Stimulated activated CD8-positive, alpha-beta memory T cell treated with anti-CD3 and anti-CD28 coated beads, Interleukin-12 subunit alpha, Interleukin-12 subunit beta, amount 100 ng/mL, for 1 hour (primary cell): ENCODE measurements around the gene DOCK1.

Experiments
- DNase-seq: peaks from one replicate; pipeline ENCODE4 v3.0.0-alpha.2; 2020; ENCODE audit warnings: low read depth

Gene DOCK1

DNA sequence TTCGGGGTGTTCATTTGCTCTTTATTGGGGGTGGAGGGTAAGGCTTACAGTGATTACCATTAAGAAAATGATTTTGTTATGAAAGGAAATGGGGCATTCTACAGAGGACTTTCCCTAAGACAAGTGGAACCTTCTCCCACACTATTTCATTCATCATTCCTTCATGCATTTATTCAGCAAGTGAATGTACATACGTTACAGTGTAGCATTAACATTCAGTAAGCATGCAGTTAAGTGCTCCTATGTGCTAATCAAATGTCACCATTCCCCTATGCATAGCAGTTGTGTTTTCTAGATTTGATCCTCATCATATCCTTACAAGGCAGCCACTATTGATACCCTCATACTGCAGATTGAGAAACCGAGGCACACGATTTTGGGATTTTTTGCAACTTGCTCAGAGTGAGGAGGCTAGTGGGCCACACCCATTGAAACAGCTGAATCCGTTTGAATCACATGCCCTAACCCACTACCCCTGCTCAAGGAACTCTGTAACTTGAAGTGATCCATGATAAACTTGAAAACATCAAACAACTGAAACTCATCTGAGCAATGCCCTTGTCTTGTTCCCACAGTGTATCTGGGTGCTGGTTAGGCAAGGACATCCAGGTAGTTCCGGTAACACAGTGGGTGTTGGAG lies 274.5 kb downstream of the DOCK1 start:
- no peak for DNase-seq

DNA sequence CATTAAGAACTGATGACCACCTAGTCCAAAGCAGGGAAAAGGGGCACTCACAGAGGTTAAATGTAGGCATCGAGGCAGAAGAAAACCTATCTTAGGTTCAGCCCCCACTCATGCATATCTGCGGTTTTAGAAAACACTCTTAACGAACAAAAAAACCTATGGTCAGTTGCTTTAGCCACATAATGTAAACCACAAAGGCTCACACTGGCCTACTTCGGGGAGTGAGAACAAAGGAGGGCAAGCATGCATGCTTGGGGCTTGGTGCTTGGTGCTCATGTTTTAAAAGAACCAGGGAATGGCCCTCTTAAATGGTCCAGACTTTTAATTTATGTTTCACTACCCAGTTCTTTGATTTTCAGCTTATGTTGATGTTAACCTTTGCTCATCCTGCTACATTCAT lies 276.9 kb downstream of the DOCK1 start:
- DNase-seq, result no peak

DNA sequence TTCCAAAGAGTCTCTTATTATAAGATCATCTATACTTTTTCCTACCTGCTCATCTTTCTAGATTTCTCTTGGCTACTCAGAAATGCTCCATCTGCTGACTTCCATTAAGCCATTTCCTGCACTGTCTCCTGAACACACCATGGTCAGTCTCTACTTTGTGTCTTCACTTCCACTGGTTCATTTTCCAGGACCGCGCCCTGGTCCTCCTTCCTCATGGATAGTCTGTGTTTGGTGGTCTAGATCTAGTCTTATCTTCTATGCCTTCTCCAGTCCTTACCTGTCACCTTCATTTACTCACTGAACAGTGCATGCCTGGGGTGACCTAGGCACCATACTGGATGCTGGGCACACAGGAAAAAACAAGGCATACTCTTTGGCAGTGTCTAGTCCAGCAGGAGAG lies 279.4 kb downstream of the DOCK1 start:
- no peak for DNase-seq

DNA sequence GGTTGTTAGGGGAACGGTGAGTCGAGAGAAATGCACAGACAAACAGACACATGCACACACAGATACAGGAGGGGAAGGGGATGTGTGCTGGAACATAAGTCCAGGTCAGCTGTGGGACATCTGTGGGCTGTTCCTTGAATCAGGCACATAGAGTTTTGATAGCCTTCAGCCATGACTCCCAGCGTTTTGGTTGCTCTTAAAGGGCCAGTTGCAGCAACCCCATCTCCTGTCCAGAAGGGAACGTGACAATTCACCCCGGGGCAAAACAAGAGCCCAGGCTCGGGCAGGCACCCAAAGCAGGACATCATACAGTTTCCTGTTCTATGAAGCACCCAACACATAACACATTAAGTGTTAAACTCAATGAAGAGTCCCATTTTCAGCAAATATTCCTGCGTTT lies 281.6 kb downstream of the DOCK1 start:
- no peak for DNase-seq

DNA sequence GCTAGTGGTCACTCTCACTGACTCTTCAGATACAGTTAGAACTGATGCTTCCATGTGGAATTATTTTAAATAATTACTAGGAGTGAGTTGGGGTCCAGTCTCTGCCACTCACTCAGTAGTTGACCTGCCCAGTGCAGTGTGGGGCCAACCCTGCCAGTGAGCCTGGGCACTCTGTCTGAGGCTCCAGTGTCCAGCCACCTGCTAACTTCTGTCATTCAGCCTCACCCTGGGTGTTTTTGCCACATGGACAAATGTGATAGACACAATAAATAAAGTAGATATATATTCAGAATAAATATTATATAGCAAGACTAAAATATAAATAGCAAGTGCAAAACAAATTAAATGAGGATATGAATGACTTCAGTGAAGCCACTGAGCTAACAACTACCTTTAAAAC lies 284.0 kb downstream of the DOCK1 start:
- no peak for DNase-seq

DNA sequence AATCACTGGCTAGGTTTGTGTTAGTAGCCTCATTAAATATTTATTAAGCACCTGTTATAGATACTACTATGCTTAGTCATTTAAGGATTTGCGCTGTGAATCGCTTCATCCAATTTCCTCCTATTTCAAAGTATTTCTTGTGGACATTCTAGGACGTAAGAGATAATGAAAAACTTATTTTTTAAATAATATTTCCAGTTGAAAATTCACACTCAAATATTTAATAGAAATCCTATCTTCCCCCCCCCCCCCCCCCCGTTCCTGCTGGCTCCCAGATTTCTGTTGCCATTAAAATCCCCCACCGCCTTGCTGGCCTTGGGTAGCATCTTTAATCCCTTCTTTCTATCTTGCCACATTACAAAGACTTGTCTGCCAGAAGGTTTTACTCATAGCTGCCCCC lies 285.2 kb downstream of the DOCK1 start:
- DNase-seq, result no peak

DNA sequence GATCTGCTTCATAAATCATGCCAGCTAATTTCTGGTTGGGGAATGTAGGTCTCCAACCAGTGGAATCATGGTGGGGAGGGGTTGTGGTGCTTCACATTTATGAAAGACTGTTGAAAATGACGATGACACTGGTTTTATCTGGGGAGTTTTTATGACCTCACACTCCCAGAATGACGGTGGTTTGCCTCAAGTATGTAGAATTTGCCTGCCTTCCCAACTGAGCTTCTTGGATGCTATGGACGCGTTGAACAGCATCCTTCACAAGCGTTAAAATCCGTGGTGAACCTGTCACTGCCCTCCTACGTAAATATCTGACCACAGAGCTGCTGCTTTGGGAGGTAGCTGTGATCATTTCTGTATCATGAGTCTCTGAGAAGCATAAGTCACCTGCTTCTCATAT lies 287.9 kb downstream of the DOCK1 start:
- no peak for DNase-seq

DNA sequence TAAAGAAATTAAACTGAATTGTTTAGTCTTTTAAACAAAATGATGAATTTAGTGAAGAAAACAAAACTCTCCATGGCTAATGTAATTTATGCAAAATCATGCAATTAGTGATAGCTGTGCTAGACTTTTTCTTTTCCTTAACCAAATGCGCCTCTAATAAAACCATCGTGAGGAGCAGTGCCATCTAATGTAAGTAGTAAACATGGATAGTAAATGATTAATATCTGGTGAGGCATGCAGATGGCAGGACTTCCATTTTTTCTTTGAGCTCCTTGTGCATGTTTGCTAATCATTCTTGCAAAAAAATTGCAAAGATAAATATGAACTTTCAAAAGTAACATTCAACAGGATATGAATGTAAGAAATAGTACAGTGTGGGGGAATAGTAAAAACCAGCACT lies 288.9 kb downstream of the DOCK1 start:
- DNase-seq, result no peak

DNA sequence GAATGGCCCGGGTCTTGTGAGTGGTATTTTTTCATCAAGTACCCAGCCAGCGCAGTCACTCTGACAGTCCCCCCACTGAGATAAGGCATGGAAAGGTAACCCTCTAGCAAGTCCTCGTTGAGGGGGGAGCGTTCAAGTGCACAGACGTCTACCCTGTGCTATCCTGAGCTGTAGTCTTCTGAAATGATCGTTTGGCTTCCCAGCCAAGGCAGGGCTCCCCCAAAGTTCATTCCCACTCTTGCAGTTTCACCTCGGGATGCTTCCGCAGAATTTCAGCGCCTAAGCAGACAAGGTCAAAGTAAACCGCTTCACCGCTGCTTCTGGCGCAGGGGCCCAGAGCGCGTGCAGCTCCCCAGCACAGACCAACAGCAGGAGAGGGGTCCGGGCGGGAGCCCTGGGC lies 289.4 kb downstream of the DOCK1 start:
- DNase-seq, result no peak

DNA sequence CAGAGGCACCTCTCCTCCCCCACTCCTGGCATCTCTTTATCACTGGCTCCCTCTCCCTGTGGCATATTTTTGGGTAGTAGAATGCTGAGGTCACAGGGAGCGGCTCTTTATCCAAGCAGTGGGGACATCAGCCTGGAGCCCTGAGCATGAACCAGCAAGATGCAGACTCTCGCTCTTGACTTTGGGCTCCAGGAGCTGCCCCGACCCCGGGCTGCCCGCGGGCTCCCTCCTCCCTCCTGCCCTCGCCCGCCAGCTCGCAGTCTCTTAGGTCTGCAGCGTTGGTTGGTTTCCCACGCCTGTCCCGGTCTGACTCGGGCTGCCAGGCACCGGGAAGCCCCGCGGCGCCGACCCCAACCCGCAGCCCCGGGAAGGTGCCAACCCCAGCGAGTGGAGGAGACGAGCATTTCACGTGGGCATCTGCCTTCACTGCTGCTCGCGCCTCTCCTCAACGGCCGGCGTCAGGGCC lies 289.8 kb downstream of the DOCK1 start:
- no peak for DNase-seq

DNA sequence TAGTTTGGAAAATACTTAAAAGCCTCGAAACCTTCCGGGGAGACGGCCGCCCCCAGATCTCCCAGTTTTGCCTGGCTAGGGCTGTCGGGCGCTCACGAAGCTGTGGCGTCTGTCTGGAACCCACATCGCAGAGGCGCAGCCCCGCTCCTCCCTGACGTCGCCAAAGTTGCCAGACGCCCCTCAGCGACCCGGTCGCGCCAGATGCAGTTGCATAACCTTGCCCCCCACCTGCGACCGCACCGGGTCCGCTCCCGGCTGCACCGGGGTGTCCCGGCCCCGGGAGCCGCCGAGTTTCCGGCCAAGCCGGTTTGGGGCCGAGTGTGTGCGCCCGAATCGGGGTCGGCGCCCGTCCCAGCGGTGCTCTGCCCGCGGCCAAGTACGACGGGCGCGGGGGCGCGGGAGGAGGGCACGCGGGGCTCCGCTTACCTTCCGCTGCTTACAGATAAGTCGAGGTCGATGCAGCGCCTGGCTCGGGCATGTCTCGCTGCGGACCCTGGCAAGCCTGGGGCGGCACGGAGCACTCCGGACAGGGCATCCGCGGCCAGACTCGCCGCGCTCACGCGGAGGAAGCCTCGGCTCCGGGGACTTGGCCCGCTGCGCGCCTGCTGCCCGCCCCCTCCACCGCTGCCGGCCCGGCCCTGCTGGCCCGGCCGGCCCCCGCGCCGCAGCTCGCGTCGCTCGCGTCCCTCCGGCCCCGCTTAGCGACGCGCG lies 290.5 kb downstream of the DOCK1 start:
- DNase-seq, result no peak

DNA sequence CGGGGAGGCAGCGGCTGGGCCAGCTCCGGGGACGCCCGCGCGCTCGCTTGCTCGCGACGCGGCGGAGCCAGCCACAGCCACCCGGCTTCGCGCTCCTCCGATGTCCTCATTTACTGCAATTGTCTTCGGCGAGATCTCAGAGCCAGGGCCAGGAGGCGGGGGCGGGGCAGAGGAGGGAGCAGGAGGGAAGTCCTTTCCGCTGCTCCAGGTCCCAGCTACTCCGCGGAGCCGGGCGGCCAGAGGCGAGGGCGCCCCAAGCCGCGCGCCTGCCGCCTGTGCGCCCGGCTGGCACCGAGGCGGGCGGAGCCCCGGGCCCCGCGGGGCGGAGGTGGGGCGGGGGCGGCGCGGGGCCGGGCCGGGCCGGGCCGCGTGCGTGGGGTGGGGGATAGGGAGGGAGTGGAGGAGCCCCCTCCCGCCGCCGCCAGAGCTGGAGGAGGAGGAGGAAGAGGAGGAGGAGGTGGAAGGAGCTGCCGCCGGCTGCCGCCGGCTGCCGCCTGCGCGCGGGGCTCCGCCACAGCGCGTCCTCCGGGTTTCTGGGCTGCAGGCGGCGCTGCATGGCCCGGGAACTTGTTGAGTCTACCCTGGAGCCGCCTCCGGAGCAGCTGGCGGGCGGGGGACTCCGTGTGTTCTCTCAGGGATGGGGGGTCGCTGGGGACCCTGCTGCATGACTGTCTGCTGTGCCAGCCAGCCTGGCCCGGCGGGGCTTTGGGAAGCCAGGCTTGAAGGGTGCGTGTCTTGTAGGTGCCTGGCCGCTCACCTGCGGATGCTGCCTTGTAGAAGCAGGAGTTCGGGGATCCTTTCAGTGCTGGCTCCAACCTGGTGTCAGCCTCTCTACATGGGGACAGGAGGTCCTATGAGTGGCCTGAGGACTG lies 291.3 kb downstream of the DOCK1 start, which contains the start of gene INSYN2A:
Gene INSYN2A, minus strand, starts transcription at position 310 of the 872 bp plus-strand sequence. CDS start 20,196 bp downstream, outside the sequence.
- no peak for DNase-seq

DNA sequence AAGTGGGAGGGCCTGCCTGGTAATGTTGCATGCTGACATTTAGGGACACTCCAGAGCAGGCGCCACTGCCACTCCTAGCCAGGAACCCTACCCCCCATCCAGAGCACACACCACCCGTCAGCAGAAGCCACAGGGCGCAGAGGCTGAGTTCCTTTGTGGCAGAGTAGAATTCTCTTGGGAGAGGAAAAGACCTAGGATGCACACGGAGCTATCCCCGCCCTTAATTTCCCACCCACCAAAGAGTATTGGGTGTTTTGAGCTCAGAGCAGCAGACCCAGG lies 291.9 kb downstream of the DOCK1 start:
- DNase-seq, result no peak

DNA sequence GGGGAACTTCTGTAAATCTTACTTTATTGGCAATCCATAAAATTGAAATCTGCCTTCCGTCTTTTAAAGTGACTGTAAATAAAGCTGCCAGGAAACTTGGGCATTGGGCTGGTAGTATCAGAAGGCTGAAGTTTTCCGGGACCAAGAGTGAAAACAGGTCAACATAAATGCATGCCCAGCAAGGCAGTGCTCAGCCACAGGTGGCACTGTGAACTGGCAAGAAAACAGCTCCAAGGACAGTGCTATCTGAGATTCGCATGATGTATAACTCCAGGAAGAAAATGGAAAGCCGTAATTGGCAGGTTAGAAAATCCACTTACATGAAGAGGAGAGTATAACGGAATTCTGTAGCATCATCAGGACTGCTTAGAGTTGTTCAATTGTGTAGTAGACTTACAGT lies 293.1 kb downstream of the DOCK1 start:
- DNase-seq, result no peak

DNA sequence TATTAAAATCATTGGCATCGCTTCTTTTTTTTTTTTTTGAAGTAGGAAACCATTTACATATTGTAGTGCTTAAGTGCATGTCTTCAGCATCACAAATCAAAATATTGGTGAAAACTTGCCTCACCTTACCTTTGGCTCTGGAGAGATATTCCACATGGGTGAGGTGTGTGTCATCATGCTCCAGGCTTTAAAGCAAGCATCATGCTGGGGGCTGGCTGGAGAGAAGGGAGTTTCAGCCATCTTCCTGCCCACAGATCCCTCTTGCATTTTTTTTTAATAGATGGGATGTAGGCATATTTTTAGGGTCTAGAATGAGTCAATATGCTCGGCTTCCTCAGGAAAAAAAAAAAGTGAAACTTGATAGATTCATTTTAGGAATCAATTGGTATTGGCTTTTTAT lies 293.5 kb downstream of the DOCK1 start:
- no peak for DNase-seq

DNA sequence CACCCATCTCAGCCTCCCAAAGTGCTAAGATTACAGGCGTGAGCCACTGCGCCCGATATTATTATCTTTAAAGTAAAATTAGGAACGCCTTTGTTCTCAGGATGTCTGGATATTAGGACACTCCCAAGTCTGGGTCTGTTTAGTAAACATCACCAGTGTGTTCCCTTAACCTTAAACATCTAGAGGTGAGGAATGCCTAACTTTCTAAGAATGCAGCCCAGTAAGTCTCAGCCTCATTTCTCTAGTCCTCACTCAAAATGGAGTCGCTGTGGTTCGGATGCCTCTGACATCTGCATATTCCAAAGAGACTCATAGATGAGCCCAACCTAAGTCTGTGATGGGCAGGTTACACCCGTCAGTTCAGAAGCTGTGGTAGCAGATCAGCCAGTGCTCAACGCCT lies 295.4 kb downstream of the DOCK1 start:
- DNase-seq, result no peak

DNA sequence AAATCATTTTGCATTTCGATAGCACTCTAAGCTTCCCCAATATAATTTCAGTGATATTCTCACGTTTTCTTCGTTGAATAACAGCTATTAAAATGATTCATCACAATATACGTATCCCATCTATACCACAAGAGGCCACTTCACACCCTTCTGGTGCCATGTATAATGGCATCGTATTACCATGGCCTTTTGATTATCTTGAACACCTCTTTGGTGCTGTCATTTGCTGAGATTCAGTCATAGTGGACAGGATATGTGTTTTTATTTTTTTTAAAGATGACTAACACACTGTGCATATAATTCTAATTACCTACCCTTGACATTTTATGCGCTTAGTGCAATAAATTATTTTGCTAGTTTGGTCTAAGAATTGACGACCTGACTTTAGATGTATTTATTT lies 297.8 kb downstream of the DOCK1 start:
- DNase-seq, result no peak

DNA sequence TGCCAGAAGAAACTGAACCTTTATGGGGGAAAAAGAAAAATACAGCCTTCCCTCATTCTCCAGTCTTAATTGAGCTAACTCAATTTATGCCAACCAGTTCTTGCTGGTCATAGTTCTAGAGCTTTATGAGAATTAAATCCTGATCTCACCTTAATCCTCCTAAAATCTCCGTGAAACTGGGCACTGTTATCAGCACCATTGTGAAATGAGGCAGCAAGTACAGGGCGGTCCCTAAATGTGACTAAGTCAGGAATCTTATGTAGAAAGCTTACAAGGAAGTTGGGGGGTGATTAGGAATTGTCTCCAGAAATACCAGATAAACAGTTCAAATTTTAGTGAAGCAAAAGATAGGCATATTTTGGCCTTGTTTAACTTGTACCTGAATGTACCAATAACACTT lies 301.9 kb downstream of the DOCK1 start:
- DNase-seq, result no peak

DNA sequence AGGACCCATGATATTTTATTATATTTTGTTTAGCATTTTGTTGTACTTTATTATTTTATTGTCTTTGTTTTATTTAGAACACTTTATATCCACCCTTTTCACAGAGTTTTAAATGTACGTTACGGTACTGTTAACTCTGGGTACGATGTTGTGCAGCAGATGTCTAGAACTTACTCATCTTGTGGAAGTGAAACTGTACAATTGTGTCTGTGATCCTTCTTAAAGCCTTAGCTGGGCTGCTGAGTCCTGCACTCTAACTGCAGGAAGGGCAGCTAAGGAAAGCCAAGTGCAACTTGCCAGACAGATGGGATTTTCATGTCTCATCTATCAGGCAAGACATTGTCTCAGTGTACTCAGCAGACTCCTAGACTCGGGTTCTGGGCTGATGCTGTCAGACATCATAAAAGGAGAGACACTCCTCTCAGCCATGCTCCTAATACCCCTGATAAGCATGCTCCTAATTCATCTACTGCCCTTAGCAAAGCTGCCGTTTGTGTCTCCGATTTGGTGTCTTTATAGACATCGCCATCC lies 305.8 kb downstream of the DOCK1 start:
- DNase-seq, result no peak

DNA sequence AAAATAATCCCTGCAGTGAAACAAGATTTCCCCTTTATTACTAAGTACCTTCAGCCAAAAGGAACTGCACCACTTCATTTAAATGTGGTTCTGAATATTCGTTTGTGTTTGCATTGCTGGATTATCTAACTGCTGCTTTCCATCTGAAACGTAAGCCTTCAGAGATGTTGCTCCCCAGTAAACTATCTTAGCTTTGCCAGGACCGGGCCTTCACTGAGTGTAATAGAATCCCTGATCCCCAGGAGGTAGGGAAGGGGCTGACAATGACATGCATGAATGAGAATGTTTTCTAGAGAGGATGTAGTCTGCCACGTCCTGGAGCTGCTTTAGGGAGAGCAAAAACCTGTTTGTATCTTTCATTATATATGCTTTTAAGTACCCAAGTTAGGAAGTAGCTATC lies 310.6 kb downstream of the DOCK1 start:
- DNase-seq, result no peak

DNA sequence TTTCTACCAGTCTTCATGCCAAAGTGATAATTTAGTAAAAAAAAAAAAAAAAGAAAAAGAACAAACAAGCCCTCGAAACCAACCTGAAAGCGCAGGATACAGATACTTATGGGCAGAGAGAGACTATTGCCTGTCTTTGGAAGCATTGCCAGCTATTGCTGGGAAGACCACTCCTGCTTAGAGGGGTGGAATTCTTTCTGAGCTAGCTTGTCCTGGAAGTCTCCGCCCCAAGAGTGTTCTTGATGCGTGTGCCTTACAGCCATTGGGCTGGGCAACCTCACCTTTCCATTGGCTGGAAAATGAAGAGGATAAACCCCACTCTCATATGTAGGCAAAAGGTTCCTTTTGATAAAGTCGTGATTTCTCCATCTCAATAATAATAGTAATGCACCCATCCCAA lies 311.0 kb downstream of the DOCK1 start:
- no peak for DNase-seq

DNA sequence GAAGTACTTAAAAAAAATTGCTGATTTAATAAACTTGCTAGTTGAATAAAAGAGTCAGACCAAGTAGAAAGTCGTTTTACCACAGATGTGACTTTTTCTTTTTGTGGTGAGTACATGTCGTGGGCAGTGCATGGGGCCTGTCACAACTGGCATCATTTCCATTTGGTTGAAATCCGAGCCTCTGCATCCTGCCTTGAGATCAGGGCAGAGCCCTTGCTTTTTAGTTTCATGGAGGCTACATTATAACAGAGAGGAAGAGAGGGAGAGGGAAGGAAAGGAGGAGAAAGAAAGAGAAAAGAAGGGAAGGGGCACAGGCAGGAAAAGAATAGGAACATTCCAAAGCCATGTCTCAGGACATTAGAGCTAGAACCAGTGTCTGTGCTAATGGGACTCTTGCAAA lies 311.6 kb downstream of the DOCK1 start:
- no peak for DNase-seq

DNA sequence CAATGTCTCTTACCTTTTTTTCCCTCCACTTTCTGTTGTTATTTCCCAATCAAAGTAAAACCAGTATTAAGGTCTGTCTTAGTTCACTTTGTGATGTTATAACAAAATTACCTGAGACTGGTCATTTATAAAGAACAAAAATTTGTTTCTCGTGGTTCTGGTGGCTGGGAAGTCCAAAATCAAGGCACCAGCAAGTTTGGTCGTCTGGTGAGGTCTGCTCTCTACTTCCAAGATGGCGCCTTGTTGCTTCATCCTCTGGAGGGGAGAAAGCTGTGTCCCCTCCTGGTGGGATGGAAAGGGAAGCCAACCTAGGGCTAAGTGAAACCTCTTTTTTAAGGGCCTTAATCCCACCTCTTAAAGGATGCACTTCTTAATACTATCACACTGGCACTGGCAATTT lies 313.4 kb downstream of the DOCK1 start:
- no peak for DNase-seq
